ENCODE results near the gene SPTBN2.
A peak's percentile ranks its signal among the peaks of the same experiment; 100 is the strongest.

The SPTBN2 gene

DNA sequence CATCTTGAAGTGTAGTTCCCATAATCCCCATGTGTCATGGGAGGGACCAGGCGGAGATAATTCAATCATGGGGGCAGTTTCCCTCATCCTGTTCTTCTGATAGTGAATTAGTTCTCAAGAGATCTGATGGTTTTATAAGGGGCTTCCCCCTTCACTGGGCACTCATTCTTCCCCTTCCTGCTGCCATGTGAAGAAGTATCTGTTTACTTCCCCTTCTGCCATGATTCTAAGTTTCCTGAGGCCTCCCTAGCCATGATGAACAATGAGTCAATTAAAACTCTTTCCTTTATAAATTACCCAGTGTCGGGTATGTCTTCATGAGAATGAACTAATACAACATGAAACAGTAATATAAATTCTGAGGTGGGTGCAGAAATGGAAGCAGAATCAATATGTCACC is 12.1 kb upstream of the SPTBN2 start:
- no peak for DNase-seq (ENCODE audit: extremely low spot score)
- TF ChIP-seq FOXA1 (IDR thresholded peaks at IDR 0.05) (no peak), TARDBP (IDR thresholded peaks at IDR 0.05) (no peak), ZNF384 (IDR thresholded peaks at IDR 0.05) (no peak), ARNT (IDR thresholded peaks at IDR 0.05) (no peak), LEF1 (IDR thresholded peaks at IDR 0.05; ENCODE audit: borderline replicate concordance) (no peak), L3MBTL2 (conservative IDR thresholded peaks at IDR 0.05) (no peak), FOXK2 (IDR thresholded peaks at IDR 0.05) (no peak), HDGF (IDR thresholded peaks at IDR 0.05; ENCODE audit: borderline replicate concordance) (no peak), FOXM1 (IDR thresholded peaks at IDR 0.05; ENCODE audit: borderline replicate concordance) (no peak), SUZ12 (IDR thresholded peaks at IDR 0.05) (no peak), CTBP1 (IDR thresholded peaks at IDR 0.05; ENCODE audit: borderline replicate concordance) (no peak), ELF4 (IDR thresholded peaks at IDR 0.05) (no peak), BHLHE40 (IDR thresholded peaks at IDR 0.05; ENCODE audit: borderline replicate concordance) (no peak), SP1 (IDR thresholded peaks at IDR 0.05) (no peak), NFRKB (IDR thresholded peaks at IDR 0.05) (no peak)
- TF ChIP-seq, protein P1, sequence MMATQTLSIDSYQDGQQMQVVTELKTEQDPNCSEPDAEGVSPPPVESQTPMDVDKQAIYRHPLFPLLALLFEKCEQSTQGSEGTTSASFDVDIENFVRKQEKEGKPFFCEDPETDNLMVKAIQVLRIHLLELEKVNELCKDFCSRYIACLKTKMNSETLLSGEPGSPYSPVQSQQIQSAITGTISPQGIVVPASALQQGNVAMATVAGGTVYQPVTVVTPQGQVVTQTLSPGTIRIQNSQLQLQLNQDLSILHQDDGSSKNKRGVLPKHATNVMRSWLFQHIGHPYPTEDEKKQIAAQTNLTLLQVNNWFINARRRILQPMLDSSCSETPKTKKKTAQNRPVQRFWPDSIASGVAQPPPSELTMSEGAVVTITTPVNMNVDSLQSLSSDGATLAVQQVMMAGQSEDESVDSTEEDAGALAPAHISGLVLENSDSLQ (IDR thresholded peaks at IDR 0.05) = no peak
- ChIA-PET POLR2A (interaction anchor here (0.8 kb wide), 1 partner anchor 16 kb away, joined by 3 read pairs; no protein-coding TSS in a partner anchor), CTCF (no interaction called here)

DNA sequence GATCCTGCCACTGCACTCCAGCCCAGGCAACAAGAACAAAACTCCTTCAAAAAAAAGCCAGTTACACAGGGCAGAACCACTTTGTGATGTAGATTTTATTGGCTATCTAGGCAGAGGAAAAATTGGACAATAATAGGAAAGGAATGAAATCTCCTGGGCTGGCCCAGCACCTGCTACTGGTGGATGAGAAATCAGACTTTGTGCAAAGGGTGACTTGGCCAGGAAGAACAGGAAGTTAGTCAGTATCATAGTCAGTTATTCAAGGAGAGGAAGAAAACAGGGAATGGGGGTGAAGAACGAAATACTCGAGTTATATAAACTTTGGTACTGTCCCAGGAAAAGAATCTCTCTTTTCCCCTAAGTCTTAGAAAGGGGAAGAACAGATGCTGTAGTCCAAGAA is 11.0 kb upstream of the SPTBN2 start:
- CTCF ChIA-PET = no interaction called here
- TF ChIP-seq FOXA1 (IDR thresholded peaks at IDR 0.05) = no peak
- TF ChIP-seq, protein P1 (IDR thresholded peaks at IDR 0.05) = no peak
- no peak for TF ChIP-seq SUZ12 (IDR thresholded peaks at IDR 0.05)
- POLR2A ChIA-PET = no interaction called here
- no peak for DNase-seq (ENCODE audit: extremely low spot score)

DNA sequence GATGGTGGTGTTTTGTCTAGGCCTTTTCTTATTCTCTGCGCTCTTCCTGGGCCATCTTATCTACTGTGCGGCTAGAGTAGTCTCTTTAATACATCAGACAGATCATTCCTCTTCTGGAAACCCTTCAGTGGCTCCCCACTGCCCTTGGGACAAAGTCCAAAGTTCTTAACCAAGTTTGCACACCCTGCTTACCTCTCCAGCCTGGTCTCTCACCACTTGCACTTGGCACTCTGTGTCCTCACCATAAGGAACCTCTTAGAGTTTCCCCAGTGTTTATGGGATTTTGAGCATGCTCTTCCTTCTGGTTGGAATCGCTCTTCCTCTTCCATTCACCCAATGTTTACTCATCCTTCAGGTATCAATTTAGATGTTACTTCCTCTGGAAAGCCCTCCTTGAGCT is 5.2 kb upstream of the SPTBN2 start:
- TF ChIP-seq SUZ12 (IDR thresholded peaks at IDR 0.05) (no peak), ZNF384 (IDR thresholded peaks at IDR 0.05) (no peak), ELF4 (IDR thresholded peaks at IDR 0.05) (no peak), FOXM1 (IDR thresholded peaks at IDR 0.05; ENCODE audit: borderline replicate concordance) (no peak), NFRKB (IDR thresholded peaks at IDR 0.05) (no peak), SP1 (IDR thresholded peaks at IDR 0.05) (no peak), CTBP1 (IDR thresholded peaks at IDR 0.05; ENCODE audit: borderline replicate concordance) (no peak), FOXK2 (IDR thresholded peaks at IDR 0.05) (no peak), L3MBTL2 (conservative IDR thresholded peaks at IDR 0.05) (no peak), ARNT (IDR thresholded peaks at IDR 0.05) (no peak), BHLHE40 (IDR thresholded peaks at IDR 0.05; ENCODE audit: borderline replicate concordance) (no peak), HDGF (IDR thresholded peaks at IDR 0.05; ENCODE audit: borderline replicate concordance) (no peak)
- TF ChIP-seq, protein P1 (IDR thresholded peaks at IDR 0.05) = no peak
- CTCF ChIA-PET = no interaction called here
- POLR2A ChIA-PET = interaction anchor here (2.6 kb wide), 1 partner anchor 9 kb away, joined by 12 read pairs; no protein-coding TSS in a partner anchor
- DNase-seq (ENCODE audit: extremely low spot score) = no peak

DNA sequence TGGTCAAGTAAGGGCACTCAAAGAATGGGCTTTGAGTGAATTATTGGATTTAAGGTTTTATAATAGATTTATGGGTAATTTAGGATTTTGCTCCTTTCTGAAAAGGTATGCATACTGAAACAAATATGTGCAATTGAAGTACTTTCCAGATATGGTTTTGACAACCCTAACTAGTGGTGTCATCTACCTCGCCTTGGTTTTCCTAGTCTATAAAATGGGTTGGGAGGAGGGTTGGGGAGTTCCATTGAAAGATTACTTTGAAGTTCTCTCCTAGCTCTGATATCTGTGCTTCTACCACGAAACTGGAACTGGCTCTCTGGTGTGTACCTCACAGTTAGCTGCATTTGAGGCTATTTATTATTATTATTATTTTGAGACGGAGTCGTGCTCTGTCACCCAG is 431 bp upstream of the SPTBN2 start:
- CTCF ChIA-PET = no interaction called here
- TF ChIP-seq FOXK2 (IDR thresholded peaks at IDR 0.05) = no peak
- TF ChIP-seq L3MBTL2 (conservative IDR thresholded peaks at IDR 0.05) = no peak
- TF ChIP-seq FOXA1 (IDR thresholded peaks at IDR 0.05) = no peak
- TF ChIP-seq HDGF (IDR thresholded peaks at IDR 0.05; ENCODE audit: borderline replicate concordance) = no peak
- TF ChIP-seq NFRKB (IDR thresholded peaks at IDR 0.05) = no peak
- no peak for TF ChIP-seq TARDBP (IDR thresholded peaks at IDR 0.05)
- TF ChIP-seq ARNT (IDR thresholded peaks at IDR 0.05) = no peak
- no peak for TF ChIP-seq ZNF384 (IDR thresholded peaks at IDR 0.05)
- no peak for TF ChIP-seq CTBP1 (IDR thresholded peaks at IDR 0.05; ENCODE audit: borderline replicate concordance)
- TF ChIP-seq SUZ12 (IDR thresholded peaks at IDR 0.05) = no peak
- no peak for TF ChIP-seq BHLHE40 (IDR thresholded peaks at IDR 0.05; ENCODE audit: borderline replicate concordance)
- TF ChIP-seq SP1 (IDR thresholded peaks at IDR 0.05) = no peak
- no peak for TF ChIP-seq FOXM1 (IDR thresholded peaks at IDR 0.05; ENCODE audit: borderline replicate concordance)
- no peak for TF ChIP-seq LEF1 (IDR thresholded peaks at IDR 0.05; ENCODE audit: borderline replicate concordance)
- TF ChIP-seq, protein P1 (IDR thresholded peaks at IDR 0.05) = no peak
- no peak for TF ChIP-seq ELF4 (IDR thresholded peaks at IDR 0.05)
- POLR2A ChIA-PET = interaction anchor here (0.8 to 1.4 kb wide), 3 partner anchors 44 to 126 kb away, joined by 3 read pairs; no protein-coding TSS in a partner anchor
- no peak for DNase-seq (ENCODE audit: extremely low spot score)

DNA sequence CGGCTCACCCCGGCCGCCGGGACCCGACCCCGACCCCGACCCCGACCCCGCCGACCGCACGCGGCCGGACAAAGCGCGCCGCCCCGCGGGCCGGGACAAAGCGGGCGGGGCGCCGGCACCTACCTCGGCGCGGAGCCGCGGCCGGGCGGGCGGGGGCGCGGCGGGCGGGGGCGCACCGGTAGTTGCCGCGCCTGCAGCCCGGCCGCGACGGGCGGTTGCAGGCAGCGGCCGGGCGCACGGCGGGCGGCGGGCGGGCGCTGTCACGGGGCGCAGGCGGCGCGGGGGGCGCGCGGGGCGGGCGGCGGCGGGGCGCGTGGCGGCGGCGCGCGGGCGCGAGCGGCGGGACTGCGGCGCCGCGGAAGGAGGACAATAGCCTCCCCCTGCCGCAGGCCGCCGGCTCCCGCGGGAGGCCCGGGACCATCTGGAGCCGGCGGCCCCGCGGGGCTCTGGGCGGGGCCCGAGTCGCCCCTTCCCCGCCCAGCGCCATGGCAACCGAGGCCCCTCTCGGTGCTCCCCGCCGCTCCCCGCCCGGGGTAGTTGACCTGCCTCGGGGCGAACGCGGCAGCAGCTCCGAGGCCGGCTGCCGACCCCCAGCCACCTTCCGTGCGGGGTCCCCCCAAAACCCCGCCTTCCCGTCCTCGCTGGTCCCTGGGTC is 851 bp downstream of the SPTBN2 start:
- peak; percentile 45 for DNase-seq (ENCODE audit: extremely low spot score)
- TF ChIP-seq NFRKB (IDR thresholded peaks at IDR 0.05) (no peak), FOXM1 (IDR thresholded peaks at IDR 0.05; ENCODE audit: borderline replicate concordance) (no peak), LEF1 (IDR thresholded peaks at IDR 0.05; ENCODE audit: borderline replicate concordance) (no peak), ARNT (IDR thresholded peaks at IDR 0.05) (no peak), L3MBTL2 (conservative IDR thresholded peaks at IDR 0.05) (no peak), FOXA1 (IDR thresholded peaks at IDR 0.05) (no peak), SUZ12 (IDR thresholded peaks at IDR 0.05) (no peak), CTBP1 (IDR thresholded peaks at IDR 0.05; ENCODE audit: borderline replicate concordance) (no peak), BHLHE40 (IDR thresholded peaks at IDR 0.05; ENCODE audit: borderline replicate concordance) (no peak), FOXK2 (IDR thresholded peaks at IDR 0.05) (no peak), SP1 (IDR thresholded peaks at IDR 0.05) (no peak), TARDBP (IDR thresholded peaks at IDR 0.05) (no peak), HDGF (IDR thresholded peaks at IDR 0.05; ENCODE audit: borderline replicate concordance) (no peak), ZNF384 (IDR thresholded peaks at IDR 0.05) (no peak), ELF4 (IDR thresholded peaks at IDR 0.05) (no peak)
- TF ChIP-seq, protein P1 (IDR thresholded peaks at IDR 0.05) = no peak
- ChIA-PET POLR2A (interaction anchor here (1.0 to 1.4 kb wide), 2 partner anchors 42 to 128 kb away, joined by 3 read pairs; no protein-coding TSS in a partner anchor), CTCF (no interaction called here)
